Inflammatory macrophage (primary cell): ENCODE results near the gene ENOSF1.

Experiments used
- DNase-seq, 2 donors: peaks; one replicate each; pipeline ENCODE4 v3.0.0-alpha.2; 2020 to 2022

ENOSF1 gene

DNA sequence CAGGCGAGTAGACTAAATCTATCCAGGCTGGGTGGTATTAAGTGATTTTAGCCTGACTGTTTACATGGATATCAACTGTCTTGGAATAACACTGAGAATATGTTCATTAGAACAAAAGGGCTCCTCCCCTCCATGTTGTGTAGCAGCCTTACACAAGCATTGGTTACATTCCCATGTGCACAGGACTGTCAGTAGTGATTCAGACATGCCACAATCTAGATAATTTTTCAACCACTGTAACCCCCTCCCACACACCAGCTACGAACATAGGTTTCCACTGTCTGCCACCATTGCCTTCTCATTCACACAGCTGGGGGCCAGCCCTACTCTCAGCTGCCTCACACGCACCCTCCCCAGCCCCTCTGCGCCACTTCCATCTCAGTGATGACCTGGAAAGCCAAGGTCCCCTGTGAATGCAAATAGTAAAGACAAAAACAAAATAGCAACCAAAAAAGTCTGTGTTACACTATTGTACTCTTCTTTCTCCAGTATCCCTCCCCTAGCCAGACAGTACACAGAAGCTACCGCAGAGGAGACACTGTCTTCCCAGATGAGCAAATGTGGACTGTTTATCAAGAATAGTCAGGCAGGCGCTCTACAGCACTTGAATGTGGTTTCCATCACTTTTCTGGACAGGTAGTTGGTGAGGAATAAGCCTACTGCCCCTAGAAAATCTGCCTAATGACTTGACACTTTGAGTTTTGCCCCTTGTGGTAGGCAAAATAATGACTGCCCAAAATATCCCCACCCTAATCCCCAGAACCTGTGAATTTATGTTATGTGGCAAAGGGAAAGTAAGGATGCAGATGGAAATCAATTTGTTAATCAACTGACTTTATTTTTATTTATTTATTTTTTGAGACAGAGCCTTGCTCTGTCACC lies 82.9 kb downstream of the ENOSF1 start:
- no peak for DNase-seq

DNA sequence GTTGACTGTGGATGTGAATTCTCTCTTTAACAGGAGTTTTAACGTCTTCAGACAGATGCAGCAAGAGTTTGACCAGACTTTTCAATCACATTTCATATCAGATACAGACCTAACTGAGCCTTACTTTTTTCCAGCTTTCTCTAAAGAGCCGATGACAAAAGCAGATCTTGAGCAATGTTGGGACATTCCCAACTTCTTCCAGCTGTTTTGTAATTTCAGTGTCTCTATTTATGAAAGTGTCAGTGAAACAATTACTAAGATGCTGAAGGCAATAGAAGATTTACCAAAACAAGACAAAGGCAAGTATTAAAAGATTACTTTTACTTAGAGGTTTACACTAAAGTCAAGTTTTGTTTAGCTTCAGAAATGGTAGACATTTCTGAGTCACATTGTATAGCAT lies 85.2 kb downstream of the ENOSF1 start:
- DNase-seq: no peak

DNA sequence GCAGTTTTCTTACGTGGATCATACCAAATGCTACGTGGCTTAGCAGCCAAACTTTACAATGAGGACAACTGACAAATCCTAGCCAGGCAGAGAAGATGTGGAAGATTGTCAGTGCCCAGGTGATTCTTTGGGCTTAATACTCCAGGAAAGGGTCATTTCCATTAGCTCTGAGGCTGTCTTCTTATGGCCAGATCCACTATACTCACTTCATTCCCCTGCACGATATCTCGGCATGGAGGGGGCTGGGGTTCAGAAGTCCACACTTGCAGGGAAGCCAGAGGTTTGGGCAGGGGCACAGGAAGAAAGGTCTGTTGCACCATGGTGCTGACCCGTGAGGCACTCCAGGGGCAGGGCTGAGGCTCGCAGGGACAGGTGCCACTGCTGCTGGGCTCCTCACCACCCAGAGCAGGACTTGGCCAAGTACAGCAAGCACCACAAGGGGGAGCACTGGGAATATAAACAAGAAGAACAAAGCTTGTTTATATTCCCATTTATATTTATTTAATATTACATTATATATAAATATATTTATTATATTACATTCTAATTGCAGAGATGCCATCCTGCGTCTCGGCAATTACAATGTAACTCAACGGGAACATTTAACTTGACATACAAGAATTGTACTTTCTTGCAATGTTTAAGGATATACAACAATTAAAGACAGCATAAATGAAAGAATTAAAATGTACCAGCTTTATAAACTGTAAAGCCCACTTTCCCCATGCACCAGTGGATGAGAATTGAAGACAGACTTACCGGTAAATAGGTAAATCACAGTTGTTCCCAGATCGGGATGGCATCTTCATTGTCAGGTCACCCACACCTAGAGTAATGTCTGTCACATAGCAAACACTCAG lies 88.4 kb downstream of the ENOSF1 start:
- peak; percentile 59 to 68 for DNase-seq

DNA sequence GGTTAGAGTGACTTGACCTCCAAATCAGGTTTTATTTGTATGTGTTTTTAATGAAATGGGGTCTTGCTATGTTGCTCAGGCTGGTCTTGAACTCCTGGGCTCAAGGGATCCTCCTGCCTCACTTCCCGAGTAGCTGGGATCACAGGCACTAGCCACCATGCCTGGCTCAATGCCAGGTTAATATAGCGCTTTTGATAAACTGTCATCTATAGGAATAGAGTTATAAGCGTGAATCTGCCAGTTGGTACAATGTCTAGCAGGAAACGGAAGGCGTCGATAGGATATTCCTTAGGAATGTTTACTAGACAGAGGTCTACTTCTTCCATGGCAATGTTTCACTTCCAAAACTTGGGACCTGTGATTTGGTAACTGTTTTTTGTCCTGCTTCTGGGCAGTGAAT lies 90.1 kb downstream of the ENOSF1 start:
- no peak for DNase-seq

DNA sequence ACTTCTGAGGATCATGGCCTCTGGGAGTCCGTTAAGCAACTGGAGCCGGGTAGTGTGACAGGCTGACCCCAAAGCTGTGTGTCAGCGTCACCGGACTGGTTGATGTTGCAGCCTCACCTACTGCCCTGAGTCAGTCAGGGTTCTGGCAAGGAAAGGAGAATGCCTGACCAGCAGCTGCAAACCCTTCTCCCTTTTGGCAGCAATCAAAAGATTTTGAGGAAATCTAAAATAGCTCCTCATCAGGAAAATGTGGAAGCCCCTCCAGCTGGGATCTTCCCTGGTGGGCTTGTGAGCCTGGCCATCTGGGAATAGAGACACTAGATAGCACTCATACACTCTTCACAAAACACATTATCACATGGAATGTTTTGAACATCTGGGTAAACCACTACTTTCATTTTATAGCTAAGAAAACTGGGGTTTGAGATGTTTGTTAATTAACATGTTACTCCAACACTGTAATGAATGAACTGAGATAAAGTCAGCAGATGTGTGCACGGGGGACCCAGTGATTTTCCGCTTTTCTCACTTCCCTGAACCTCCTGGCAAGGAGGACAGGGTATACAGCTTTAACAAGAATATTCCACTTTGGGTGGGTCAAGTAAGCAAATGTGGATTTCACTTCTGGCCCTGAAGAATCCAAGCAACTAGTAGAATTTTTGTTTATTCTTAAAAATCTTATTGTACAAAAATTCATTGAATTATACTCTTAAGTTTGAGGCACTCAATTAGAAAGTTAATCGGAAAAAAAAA lies 91.0 kb downstream of the ENOSF1 start:
- no peak for DNase-seq
